Islet precursor cell (in vitro differentiated cells): Measurements from ENCODE around the gene TNIK.

Experiments
- DNase-seq: peaks from one replicate; pipeline ENCODE4 v3.0.0-alpha.2; 2018

TNIK gene

GRCh38 chr3:171274222-171274621 is 186.0 kb downstream of the TNIK start:
- no peak for DNase-seq

GRCh38 chr3:171270541-171270940 is 189.7 kb downstream of the TNIK start:
- DNase-seq = no peak

- DNase-seq = no peak
These were observed 190.7 kb downstream of the TNIK start for GRCh38 chr3:171269542-171269941.

- no peak for DNase-seq
These were observed 191.5 kb downstream of the TNIK start for GRCh38 chr3:171268677-171269076.

- no peak for DNase-seq
These were observed 193.1 kb downstream of the TNIK start for GRCh38 chr3:171267104-171267503.

- no peak for DNase-seq
These were observed 193.5 kb downstream of the TNIK start for GRCh38 chr3:171266740-171267073.

- DNase-seq = no peak
These were observed 194.0 kb downstream of the TNIK start for GRCh38 chr3:171266034-171266739.

- DNase-seq = no peak
These were observed 195.4 kb downstream of the TNIK start for GRCh38 chr3:171264758-171265157.

GRCh38 chr3:171262431-171262830 is 197.8 kb downstream of the TNIK start:
- DNase-seq = no peak

GRCh38 chr3:171261487-171261886 is 198.7 kb downstream of the TNIK start:
- DNase-seq = no peak

- DNase-seq = no peak
These were observed 199.3 kb downstream of the TNIK start for GRCh38 chr3:171260899-171261298.

- DNase-seq = no peak
These were observed 199.7 kb downstream of the TNIK start for GRCh38 chr3:171260466-171260865.

GRCh38 chr3:171258316-171258715 is 201.9 kb downstream of the TNIK start:
- DNase-seq = no peak

GRCh38 chr3:171257251-171258203 is 202.7 kb downstream of the TNIK start:
- no peak for DNase-seq

- DNase-seq = no peak
These were observed 203.6 kb downstream of the TNIK start for GRCh38 chr3:171256445-171257250.

- DNase-seq = no peak
These were observed 204.9 kb downstream of the TNIK start for GRCh38 chr3:171255236-171255806.

- DNase-seq = no peak
These were observed 205.9 kb downstream of the TNIK start for GRCh38 chr3:171254315-171254714.

GRCh38 chr3:171251835-171252234 is 208.4 kb downstream of the TNIK start:
- DNase-seq = no peak

- DNase-seq = no peak
These were observed 209.8 kb downstream of the TNIK start for GRCh38 chr3:171250444-171250843.

GRCh38 chr3:171249245-171249644 is 211.0 kb downstream of the TNIK start:
- no peak for DNase-seq

GRCh38 chr3:171248426-171249111 is 211.6 kb downstream of the TNIK start:
- no peak for DNase-seq
